Stimulated activated CD4-positive, alpha-beta T cell treated with anti-CD3 and anti-CD28 coated beads, Interleukin-12 subunit alpha, Interleukin-12 subunit beta, amount 100 ng/mL, for 24 hours (primary cell): ENCODE measurements around the gene KLF14.
"Not testable (repeated sequence)": the region's sequence is repeated elsewhere in the genome, so short reads cannot be mapped to it uniquely, and the experiment has no call there.

Source experiments
- DNase-seq, 2 experiments: peaks; one replicate each; pipeline ENCODE4 v3.0.0-alpha.2; 2020; ENCODE audit warnings: low read depth in 2 of 2

KLF14 gene

GRCh38 chr7:130719541-130719940 is 14.5 kb downstream of the KLF14 start:
- DNase-seq = no peak

DNA sequence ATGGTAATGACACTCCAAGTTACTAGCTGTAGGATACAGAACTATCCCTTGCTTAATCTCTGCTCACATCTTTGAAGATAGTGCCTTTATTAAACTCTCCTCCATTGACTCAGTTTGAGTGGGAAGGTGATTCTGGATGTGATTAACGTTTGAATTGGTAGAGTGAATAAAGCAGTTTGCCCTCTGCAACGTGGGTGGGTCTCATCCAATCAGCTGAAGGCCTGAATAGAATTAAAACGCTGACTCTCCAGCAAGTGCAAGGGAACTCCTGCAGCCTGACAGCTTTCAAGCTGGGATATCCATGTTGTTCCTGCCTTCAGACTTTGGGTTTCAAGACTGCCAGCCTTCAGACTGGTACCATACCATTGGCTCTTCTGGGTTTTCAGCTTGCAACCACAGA is 21.6 kb downstream of the KLF14 start:
- no peak for DNase-seq

DNA sequence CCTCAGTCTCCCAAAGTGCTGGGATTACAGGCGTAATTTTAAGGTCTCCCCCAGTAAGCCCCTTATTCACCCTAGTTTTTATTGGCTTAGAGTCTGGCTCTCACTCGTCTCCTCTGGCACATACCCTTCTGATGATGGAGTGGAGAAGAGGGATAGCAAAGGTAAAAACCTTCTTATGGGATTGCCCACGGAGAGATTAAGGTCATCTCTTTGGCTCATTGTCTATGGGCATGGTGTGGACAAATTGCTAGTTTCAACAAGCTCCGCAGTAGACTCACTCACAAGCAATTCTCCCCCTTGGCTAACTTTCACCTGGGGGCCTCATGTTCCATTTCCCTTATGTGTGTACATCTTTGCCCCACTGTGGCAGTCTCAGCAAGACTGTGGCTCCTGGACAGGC is 25.2 kb downstream of the KLF14 start:
- no peak for DNase-seq

GRCh38 chr7:130708001-130708400 is 26.0 kb downstream of the KLF14 start:
- no peak for DNase-seq

GRCh38 chr7:130703851-130704250 is 30.2 kb downstream of the KLF14 start:
- no peak for DNase-seq

DNA sequence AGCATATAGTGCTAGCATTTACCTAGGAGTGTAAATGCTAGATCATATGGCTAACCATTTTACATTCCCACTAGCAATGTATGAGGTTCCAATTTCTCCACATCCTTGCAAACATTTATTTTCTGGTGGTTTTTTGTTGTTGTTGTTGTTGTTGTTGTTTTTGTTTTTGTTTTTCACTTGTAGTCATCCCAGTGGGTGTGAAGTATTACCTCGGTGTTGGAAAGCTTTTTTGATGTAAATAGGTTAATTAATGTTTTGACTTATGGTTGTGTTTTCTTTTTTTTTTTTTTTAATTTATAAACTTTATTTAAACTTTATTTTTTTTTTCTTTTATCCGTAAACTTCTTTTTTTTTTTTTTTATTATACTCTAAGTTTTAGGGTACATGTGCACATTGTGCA is 32.4 kb downstream of the KLF14 start:
- no peak for DNase-seq

- no peak for DNase-seq
These were observed 33.2 kb downstream of the KLF14 start for GRCh38 chr7:130700760-130701159.

DNA sequence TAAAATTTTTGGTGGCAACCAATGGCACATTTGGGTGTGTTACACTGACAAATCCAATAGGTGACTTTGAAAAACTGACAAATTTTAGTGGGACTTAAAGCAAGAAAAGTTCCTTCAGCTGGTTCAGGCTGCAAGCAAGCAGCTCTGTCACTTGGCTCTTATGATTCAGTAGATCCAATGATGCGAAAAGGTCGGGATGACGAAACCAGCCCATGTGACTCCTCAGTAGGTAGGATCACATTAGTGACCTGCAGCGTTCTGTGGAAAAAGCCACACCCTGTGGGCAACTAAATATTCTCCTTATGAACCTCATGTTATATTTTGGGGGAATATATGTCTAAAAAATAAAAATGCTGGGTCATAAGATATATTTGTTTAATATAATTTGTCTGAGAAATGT is 34.3 kb downstream of the KLF14 start:
- no peak for DNase-seq

DNA sequence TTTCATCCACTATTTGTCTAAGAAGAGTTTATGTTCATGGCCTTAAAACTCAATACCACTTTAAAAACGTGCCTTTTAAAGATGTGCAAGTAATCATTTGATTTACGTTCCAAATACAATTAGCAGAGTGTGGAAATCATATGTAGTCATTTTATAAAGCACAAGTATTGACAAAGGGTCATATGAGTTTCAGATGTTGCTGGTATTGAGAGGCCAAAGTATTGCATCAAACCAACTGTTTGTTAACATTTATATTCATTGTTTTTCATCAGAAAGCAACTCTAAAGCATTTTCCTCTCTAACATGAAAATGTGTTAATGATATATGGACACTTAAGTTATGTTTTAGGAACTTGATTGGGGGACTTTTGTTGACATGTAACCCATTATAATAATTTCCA is 36.2 kb downstream of the KLF14 start:
- no peak for DNase-seq

GRCh38 chr7:130695840-130696239 is 38.2 kb downstream of the KLF14 start:
- DNase-seq = no peak

- not testable (repeated sequence) for DNase-seq
These were observed 41.6 kb downstream of the KLF14 start for GRCh38 chr7:130692396-130692795.

DNA sequence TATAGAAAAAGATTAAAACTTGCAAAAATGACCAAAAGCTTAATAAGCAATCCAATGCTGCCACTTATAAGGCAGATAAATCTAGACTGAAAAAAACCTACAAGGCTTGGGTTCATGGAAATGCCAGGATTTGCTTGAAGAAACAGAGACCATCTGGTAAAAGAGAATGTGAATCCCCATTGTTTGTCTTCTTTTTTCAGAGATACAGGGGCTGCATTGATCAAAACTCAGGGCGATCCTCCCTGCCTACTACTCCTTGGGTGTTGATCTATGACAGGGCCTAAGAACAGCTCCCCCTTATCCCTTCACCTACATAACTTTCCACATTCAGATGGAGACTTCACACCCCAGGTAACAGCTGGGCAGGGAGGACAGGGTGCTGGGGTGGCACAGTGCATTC is 44.3 kb downstream of the KLF14 start:
- DNase-seq = no peak

DNA sequence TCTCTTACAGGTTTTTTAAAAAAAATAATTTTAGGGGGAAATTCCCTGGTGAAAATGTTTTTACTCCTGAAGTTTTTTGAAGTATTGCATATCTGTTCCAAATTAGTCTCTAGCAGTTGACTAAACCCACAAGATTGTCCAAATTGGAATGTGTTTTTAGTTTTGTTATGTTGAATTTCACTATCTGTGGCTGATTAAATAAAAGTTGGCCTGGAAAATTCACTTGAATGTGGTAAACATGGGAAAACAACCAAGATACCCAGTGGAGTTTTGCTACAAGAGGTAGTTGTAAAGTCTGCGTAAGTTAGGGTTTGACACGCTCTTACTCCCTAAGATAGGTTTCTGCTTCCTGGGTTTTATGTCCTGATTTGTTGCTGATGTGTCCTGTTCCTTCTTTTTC is 51.0 kb downstream of the KLF14 start:
- no peak for DNase-seq
